Colonic mucosa (tissue), 4 donors: ENCODE results near the gene HIGD2B. TPM values are rescaled to one million over a fixed set of nuclear protein-coding genes. Genes with fewer than 3 reads are reported as not detected.
"Not testable (repeated sequence)": the region's sequence is repeated elsewhere in the genome, so short reads cannot be mapped to it uniquely, and the experiment has no call there.

ENCODE experiments used
- DNase-seq: peaks from one replicate; pipeline ENCODE4 v3.0.0-alpha.2; 2020
- H3K27ac ChIP-seq: fragments of 200-600 bp; one replicate; pipeline ENCODE4 v1.8.0; 2021
- H3K27me3 ChIP-seq: fragments of 200-600 bp; one replicate; pipeline ENCODE4 v1.8.0; 2021
- H3K36me3 ChIP-seq: fragments of 200-600 bp; one replicate; pipeline ENCODE4 v1.8.0; 2021
- H3K4me1 ChIP-seq: fragments of 200-600 bp; one replicate; pipeline ENCODE4 v1.8.0; 2021; ENCODE audit warnings: mild to moderate bottlenecking
- H3K4me3 ChIP-seq: fragments of 200-600 bp; one replicate; pipeline ENCODE4 v1.8.0; 2021
- H3K9ac ChIP-seq, 2 donors: one replicate each; pipeline ENCODE4 v1.7.0; 2013; ENCODE audit warnings: control low read depth in 2 of 2, low read depth in 2 of 2, low read length in 2 of 2
- H3K9me3 ChIP-seq: fragments of 200-600 bp; one replicate; pipeline ENCODE4 v1.8.0; 2021
- intact Hi-C: fragments of 100-400 bp; cut with DNase I; formaldehyde crosslinking; loops from one replicate; pipeline ENCODE4 v1.14.1; 2022
- total RNA-seq, 2 donors: library from RNA; stranded (reverse); fragmentation: NEBNext Ultra II Directional in 1 of 2; extraction: Animal tissue kit (Norgen Biotek cat#: 25700) in 1 of 2; gene quantifications; one replicate each; pipeline ENCODE4 v1.2.1, GENCODE V29; 2021
- donor health status: healthy.
- donor health status: DM: no; HTN: no; CAD: no.
- donor health status: DM: no; HTN: no; CAD: no.

Gene HIGD2B
- total RNA-seq, 2 donors from 2014 or later: not detected

DNA sequence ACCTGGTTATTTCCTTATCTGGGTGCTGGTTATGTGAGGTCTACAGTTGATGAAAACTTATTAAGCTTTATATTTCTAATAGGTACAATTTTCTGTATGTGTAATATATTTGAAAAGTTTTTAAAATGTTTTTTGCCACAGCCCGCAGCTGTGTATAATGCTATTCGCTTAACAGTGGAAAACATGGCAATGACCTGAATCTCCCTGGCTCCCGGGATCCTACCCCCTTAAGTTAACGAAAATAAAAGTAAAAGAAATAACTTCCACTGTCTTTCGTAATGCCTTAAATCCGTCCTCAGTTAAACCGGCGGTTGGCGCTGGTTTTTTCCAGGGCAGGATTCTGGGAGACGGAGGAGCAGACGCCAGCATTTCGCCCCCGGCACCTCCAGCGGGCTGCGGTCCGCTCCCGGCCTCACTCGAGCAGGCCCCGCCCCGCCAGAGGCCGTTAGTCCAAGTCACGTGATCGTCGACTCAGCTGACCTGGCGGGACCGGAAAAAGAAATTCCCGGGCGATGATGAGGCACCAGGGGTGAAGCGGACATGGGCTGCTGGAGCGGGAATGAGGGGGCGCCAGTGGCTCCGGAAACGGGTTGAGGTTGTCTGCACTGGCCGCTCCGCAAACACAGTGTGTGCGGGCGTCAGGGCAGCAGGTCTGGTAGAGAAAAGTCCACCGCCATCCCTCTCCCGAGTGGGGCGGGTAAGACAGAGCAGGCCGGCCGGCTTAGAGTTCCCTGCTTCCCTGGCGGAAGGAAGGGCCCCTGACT, 49.3 kb downstream of the HIGD2B start:
- H3K9me3 ChIP-seq, H3K4me1 ChIP-seq, H3K36me3 ChIP-seq, intact Hi-C loops, H3K9ac ChIP-seq, H3K27me3 ChIP-seq, H3K27ac ChIP-seq: not testable (repeated sequence)
- DNase-seq: peak; percentile 83
- H3K4me3 ChIP-seq: peak overlapping the region; percentile 20

DNA sequence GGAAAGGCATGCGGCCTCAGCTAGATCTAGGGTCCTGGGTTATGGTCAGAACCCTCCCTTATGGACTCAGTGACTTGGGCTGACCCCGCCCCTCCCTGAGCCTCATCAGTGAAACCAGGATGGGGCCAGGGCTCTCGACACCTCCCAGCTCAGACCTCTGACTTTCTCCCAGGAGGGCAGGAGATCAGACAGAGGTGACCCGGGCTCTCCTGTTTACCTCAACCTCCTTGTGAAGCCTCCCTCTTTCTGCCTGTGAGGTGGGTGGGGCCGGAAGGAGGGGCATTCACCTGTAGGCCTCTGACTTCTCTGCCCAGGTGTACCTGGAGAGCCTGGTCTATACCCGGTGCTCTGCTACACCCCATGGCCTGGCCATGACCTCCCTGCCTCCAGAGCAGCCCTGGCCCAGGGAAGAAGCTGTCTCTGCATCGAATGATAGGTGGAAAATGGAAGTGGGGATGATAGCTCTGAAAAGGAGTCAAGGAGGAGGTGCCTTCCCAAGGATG, 56.9 kb downstream of the HIGD2B start:
- H3K27ac ChIP-seq, H3K4me3 ChIP-seq, H3K9me3 ChIP-seq, H3K36me3 ChIP-seq, intact Hi-C loops, H3K9ac ChIP-seq, H3K4me1 ChIP-seq, H3K27me3 ChIP-seq, DNase-seq: not testable (repeated sequence)

DNA sequence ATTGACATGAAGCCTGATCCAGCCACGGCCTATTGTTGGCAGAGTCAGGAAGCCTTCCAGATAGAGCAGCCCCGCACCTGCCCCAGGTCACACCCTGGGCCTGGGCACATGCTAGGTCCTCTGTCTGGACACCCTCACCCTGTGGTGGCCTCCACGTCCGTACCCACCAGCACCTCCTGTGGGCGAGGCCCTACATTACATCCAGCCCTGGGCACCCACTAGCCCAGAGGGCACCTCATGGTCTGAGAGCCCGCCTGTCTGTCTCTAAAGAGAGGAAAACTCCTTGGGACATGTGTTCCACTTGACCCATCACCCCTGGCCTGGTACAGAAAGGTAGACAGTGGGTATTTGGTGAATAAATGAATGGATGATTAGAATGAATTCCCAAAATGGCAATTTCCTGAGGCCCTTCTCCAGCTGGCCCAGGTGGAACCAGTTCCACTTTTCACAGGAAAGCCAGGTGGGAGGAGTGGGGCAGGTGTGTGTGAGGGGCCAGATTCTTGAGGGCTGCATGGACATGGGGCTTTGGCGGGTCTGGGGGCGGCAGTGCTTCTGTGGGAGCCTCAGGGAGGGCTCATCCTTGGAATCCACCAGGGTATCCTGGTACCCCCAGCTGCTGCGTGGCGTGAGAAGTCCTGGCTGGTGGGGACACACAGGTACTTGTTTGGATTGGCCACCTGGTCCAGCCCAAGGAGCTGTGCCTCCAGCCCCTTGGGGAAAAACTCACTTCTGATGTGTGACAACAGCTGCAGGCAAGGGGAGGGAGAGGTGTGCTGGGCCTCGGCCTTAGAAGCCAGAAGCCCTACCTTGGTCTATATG, 57.5 kb downstream of the HIGD2B start:
- H3K36me3 ChIP-seq, H3K4me3 ChIP-seq, H3K27ac ChIP-seq, H3K9ac ChIP-seq, intact Hi-C loops, H3K9me3 ChIP-seq, H3K27me3 ChIP-seq, H3K4me1 ChIP-seq, DNase-seq: not testable (repeated sequence)

DNA sequence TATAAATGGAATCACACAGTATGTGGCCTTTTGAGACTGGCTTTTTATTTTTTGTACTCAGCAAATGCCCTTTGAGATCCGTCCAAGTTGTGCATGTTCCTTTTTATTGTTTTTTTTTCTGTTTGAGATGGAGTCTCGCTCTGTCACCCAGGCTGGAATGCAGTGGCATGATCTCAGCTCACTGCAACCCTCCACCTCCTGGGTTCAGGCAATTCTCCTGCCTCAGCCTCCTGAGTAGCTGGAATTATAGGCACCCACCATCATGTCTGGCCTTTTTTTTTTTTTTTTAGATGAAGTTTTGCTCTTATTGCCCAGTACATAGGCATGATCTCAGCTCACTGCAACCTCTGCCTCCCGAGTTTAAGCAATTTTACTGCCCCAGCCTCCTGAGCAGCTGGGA, 59.8 kb downstream of the HIGD2B start:
- intact Hi-C loops, H3K9me3 ChIP-seq, H3K27ac ChIP-seq, H3K4me1 ChIP-seq, H3K36me3 ChIP-seq, H3K27me3 ChIP-seq, DNase-seq, H3K4me3 ChIP-seq, H3K9ac ChIP-seq: not testable (repeated sequence)

Other genes with a start within 250 kb of the HIGD2B start
- gene ARIH1, start 211.9 kb downstream of the HIGD2B start, total RNA-seq: 100 to 1,000 TPM; 102 to 151 TPM
- not detected for gene GOLGA6B, start 31.5 kb downstream of the HIGD2B start, total RNA-seq
- 10 to 100 TPM; 10.7 to 13.7 TPM for gene BBS4, start within 50 bp of the HIGD2B start, total RNA-seq
- gene ADPGK, start 97.6 kb upstream of the HIGD2B start, total RNA-seq: 10 to 100 TPM; 29.8 to 44.6 TPM